Measurements from ENCODE around the gene OR6S1.
"Not testable (repeated sequence)": the region's sequence is repeated elsewhere in the genome, so short reads cannot be mapped to it uniquely, and the experiment has no call there.

Gene OR6S1

DNA sequence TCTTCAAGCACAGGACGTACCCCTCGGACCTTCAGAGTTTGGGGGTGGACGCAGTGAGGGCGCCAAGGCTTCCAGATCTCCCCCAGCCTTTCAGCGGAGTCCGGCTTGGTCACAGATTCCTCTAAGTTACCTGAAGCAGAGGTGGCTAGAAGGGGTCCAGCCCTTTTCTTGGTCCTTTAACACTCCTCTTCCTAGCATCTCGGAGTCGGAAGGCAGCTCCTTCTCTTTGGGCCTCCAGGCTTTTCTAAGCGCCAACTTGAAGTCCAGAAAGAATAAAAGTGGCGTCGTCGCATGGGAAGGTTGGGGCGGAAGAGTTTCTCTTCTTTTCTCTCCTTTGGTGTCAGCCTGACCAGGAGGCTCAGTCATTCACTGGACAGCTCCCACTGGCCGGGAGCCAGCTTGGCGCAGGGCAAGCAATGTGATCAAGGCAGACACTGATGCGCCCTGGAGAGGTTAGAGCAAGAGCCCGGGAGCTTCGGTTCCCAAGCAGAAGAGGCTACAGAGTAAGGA lies 9.6 kb downstream of the OR6S1 start:
- DNase-seq (ENCODE audit: low read depth in 2 of 2), result no peak

DNA sequence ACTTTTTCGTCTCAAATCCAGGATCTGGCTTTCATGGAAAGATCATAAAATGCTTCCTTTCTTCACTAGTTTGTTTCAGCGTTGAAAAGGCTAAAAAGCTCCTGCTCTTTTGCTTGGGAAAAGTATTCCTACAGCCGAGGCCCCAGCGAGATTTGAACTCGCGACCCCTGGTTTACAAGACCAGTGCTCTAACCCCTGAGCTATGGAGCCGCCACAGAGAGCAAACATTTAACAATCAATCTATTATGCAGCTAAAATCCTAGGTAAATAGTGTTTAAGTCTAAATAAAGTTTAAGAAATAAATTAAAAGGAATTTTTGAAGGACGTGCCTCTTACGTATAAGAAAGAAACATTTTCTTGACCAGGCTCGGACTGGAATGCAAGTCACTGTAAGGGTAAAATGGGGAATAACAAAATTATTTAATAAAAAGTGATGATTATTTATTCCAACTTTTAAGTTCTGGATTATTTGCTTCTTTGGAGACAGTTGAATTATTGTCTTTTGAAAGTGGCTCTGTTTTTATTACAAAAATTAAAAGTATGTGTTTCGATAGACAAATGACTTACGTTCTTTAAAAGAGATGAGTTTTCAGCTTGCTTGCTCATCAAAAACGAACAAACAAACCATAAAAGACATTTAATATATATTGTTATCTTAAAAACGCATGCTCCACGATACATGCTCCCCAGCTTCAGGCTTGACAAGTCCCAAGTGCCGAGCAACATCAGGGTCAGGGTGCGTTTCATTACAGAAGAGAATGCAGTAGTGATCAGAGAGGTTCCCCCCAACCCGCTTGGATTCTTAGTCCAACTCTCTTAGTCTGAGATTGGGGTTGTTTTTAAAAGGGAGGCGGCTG lies 10.2 kb downstream of the OR6S1 start:
- DNase-seq (ENCODE audit: low read depth in 2 of 2), result no peak

GRCh38 chr14:20630340-20631022 lies 11.0 kb downstream of the OR6S1 start:
- DNase-seq (ENCODE audit: low read depth in 2 of 2), result no peak

DNA sequence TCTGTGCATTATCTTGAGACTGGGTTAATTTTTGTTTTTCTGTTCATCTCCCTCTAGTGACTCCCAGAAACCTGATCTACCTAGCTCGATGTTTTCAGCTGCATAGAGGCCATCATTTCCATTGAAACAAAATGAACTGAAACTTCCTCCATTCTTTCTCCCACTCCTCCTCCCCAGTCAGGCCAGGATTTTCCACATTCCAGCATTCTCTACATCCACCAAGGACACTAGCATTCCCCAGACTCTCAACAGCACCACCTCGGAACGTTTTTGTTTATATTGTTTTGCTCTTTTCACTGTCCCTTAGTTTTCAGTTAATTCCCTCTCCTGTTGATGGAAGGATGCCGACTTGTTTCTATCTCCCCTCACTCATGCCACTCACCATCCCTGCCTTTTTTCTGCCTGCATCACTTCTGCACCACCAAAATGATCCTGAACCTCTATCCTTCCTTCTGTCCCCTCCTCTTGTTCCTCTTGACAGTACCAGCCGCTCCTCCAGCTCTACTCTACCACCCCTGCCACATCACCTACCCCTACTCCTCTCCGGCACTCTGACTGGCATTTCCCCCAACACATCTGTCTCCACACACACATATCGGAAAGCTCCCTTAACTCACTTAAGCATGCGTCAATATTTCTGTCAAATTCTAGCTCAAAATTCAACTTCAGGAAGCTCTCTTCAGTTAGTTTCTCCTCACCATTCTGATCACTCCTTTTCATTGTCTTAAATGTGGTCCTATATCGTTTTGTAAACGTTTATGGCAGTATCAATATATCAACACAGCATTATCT lies 13.2 kb downstream of the OR6S1 start:
- DNase-seq (ENCODE audit: low read depth in 2 of 2), result no peak

GRCh38 chr14:20627346-20628027 lies 14.0 kb downstream of the OR6S1 start:
- no peak for DNase-seq (ENCODE audit: low read depth in 2 of 2)

DNA sequence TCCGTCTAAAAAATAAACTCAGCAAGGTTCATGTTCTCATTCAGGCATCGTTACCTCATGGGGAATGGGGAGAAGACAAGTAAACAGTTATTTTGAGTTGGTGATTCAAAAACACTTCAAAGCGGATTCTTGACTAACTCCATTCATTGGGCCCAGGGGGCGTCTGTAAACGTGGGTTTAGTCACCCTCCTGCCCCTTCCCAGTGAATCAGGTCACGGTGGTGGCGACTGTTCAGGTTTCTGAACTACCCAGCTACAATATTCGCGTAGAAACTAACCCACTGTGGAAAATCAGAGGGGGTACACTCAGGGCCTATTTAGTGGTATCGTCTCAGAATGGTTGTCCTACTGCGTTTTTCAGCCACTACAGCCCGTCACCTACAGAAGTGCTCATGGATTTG lies 15.2 kb downstream of the OR6S1 start:
- DNase-seq (ENCODE audit: low read depth in 2 of 2), result no peak

DNA sequence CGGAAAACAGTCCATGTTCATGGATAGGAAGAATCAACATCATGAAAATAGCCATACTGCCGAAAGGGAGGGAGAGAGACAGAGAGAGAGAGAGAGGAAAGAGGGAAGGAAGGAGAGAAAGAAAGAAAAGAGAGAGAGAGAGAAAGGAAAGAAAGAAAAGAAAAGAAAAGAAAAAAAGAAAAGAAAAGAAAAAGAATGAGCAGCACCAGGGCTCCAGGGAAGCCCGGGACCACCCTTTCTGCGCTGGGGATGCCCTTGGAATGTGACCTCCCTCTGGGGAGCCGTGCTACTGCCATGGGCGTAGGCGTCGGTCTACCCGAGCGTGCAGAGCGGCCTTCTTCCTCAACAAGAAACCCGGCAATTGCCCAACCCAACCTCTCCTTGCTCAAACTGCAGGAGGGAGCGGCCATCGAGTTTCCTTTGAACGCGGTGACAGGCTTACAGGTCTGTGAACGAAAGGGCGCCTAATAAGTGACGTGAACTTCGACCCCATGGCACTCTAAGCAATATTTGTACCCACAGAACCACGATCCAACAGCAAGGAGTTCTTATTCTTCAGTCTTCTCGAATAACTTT lies 16.9 kb downstream of the OR6S1 start:
- no peak for DNase-seq (ENCODE audit: low read depth in 2 of 2)

DNA sequence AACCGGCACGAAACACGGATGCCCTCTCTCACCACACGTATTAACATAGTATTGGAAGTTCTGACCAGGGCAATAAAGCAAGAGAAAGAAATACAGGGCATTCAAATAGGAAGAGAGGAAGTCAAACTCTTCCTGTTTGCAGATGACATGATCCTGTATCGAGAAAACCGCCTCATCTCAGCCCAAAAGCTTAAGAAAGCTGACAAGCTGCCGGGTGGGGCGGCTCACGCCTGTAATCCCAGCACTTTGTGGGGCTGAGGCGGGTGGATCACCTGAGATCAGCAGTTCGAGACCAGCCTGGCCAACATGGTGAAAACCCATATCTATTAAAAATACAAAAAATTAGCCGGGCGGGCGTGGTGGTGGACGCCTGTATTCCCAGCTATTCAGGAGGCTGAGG lies 17.7 kb downstream of the OR6S1 start:
- DNase-seq (ENCODE audit: low read depth in 2 of 2), result no peak

GRCh38 chr14:20622816-20623291 lies 18.6 kb downstream of the OR6S1 start:
- DNase-seq (ENCODE audit: low read depth in 2 of 2), result no peak

DNA sequence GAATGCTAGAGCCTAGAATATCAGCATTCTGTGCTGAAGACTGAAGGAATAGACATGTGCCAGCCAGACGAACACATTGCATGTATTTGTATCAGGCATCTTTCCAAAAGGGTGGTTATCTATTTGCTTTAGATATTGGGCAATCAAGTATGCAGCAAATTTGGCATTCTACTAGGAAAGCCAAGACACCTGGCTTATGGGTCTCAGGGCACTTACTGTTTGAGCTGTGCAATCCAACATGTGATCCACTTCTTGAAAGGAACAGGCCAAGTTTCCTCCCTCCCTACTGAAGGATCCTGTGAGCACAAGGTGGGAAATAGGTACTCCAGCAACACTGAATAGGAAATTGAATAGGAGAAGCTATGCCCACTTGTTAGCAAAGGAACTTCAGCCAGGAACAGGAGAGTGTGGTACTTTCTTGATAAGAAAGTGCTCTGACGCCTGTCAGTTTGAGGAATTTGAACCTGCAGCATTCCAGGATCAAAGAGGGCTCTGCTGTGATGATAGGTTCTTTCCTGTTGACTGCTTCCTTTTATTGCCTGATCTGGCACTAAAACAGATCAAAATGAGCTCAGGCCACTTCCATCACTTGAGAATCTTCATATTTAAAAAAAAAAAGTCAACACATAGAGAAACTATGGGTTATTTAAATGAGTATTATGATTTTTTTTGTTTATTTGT lies 20.6 kb downstream of the OR6S1 start:
- DNase-seq (ENCODE audit: low read depth in 2 of 2), result no peak

DNA sequence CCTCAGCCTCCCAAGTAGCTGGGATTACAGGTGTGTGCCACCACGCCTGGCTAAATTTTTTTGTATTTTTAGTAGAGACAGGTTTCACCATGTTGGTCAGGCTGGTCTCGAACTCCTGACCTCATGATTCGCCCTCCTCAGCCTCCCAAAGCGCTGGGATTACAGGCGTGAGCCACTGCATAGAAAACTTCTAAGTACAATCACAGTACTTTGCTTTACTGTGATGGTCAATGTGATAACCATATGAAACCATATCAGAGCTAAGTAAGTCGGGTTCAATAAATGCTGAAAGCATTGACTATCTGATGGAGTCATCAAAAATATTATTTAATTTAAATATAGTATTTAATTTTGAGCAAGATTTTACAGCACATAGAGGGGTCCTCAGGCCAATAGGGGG lies 21.8 kb downstream of the OR6S1 start:
- not testable (repeated sequence) for DNase-seq (ENCODE audit: low read depth in 2 of 2)

DNA sequence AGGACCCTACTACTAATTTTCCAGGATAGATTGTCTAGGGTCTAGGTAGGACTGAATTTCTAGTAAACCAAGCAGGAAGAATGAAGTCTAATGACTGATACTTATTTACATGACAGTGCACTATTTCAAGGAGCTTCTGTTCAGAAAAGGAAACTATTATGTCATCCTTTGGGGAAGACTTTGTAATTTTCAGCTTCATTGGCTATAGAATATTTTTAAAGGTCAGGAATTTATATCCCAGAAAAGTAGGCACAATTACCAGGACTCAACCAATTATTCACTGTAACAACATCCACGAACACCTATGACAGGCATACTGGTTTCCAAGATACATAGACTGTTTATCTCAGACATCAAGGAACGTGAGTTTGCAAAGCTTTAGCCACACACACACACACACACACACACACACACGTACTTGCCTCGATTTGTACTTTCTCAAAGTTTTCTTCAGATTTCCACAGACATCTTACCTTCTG lies 23.2 kb downstream of the OR6S1 start:
- DNase-seq (ENCODE audit: low read depth in 2 of 2), result no peak

- DNase-seq (ENCODE audit: low read depth in 2 of 2), result no peak
Observed at GRCh38 chr14:20617138-20618003, 24.1 kb downstream of the OR6S1 start.

DNA sequence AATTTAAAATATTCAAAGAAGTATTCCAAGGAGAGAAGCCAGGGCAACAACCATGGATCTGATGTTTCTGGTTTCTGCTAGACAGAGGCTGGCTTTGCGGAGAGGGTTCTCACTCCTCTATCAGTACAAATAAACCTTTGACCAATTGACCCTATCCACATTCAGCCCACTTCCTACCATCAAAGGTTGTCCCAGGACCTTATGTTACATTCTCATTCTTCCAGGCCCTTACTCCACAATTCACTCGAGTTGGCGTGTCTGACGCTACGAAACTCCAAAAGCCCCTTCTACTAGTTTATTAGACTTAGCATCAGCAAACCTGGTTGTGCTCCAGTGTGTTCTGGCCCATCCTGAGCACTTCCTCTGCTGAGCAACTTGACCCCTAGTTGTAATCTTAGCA lies 25.5 kb downstream of the OR6S1 start:
- DNase-seq (ENCODE audit: low read depth in 2 of 2), result no peak

DNA sequence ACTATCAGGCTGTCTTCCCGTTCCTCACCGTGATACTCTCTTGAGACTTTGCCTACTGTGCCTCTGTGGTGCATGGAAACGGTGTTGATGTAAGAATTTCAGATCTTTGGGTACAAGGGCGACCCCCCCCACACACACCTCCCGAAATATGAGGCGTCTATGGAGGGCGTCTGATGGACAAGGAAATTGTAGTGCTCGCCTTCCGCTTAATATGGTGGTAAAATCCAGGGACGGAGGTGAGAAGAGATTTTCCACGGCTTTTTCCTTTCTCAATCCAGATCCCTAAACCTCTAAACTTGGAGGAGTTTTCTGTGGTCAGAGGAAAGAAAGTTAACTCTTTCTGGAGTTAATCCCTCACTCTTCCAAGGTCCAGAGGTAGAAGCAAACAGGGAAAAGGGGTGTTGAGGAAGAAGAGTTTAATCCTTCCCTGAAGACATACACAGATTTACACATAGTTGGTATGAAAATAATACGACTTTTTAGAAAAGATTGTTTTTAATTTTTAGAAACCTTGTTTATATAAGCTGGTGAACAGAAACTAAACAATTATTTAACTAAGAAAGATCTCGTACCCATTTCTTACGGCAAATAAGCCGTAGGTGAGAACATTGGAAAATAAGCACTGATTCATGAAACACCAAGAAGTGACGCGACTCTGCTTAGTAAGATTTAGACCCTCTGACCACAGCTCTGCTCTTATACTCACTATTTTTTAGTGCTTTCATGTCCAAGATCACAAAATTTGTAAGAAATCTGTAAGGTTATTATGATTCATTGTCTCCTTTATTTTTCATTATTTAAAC lies 27.3 kb downstream of the OR6S1 start:
- DNase-seq (ENCODE audit: low read depth in 2 of 2), result no peak

DNA sequence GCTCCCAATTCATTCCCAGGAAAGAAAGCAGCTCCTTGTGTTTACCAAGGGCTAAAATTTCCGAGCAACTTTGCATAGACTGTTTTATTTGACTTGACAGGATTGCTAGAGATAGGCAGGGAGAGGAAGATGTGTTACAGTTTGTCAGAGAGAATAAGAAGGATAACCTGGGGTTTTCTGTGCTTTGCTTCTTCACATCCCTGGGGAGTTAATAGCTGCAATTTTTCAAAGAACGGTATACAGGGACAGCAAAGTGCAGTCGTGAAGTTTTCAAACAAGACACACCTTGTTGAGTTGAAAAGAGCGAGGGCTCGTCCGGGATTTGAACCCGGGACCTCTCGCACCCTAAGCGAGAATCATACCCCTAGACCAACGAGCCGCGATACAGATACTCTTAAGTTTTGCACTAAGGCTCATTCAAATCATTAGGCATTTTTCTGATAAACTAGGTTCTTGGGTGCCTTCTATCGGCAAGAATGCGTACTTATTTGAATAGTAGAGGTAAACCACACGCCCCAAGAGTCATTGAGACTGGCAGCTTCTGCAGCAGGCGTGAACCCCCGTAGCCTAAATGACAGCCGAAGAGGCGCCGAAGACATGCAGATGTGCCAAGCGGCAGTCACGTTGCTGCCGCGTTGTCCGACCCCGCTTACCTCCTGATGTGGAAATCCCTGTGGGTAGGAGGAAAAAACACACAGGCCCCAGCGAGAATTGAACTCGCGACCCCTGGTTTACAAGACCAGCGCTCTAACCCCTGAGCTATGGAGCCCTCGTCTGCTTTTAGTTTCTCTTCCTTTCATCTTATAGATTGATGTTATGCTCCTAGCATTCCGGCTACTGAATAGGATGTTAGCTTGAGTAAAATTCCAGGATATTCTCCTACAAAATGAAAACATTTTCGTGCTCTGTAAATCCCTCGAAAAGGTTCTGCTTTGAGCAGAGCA lies 28.1 kb downstream of the OR6S1 start:
- peak; percentile 71 to 72 for DNase-seq (ENCODE audit: low read depth in 2 of 2)

GRCh38 chr14:20612403-20612802 lies 29.1 kb downstream of the OR6S1 start:
- DNase-seq (ENCODE audit: low read depth in 2 of 2), result no peak

Measured in stimulated activated CD4-positive, alpha-beta T cell treated with anti-CD3 and anti-CD28 coated beads, Interleukin-1b, Interleukin-23, amount 100 ng/mL, for 1 hour (primary cell).